SK-N-SH (cell line): Measurements from ENCODE around the gene SLC38A2. TPM values are rescaled to one million over a fixed set of nuclear protein-coding genes. Genes with fewer than 3 reads are reported as not detected.

Experiments
- CTCF ChIA-PET: fragments of 300-600, 350-600 bp; formaldehyde crosslinking; extraction: SDS; loops from one replicate; lab custom pipeline; 2021; lab: Yijun Ruan, JAX
- POLR2A ChIA-PET: fragments of 350-600 bp; sonication (Branson Sonifier 250); formaldehyde crosslinking; extraction: SDS; loops from one replicate; lab custom pipeline; 2020; ENCODE audit warnings: antibody characterized with exemption, inconsistent platforms; lab: Yijun Ruan, JAX
- DNase-seq: peaks from one replicate; pipeline ENCODE4 v3.0.0; 2012
- H2AFZ ChIP-seq: fragments of 200-600 bp; sonication (generic); 2 replicates; pipeline ENCODE4 v1.8.1; 2016; ENCODE audit warnings: antibody characterized with exemption, mild to moderate bottlenecking, low read depth
- H3F3A ChIP-seq: fragments of 200-600 bp; sonication (generic); replicated peaks from 2 replicates; pipeline ENCODE3; 2016; ENCODE audit warnings: antibody characterized with exemption, mild to moderate bottlenecking; ENCODE audit not compliant: insufficient read depth
- H3K27ac ChIP-seq, 2 experiments: fragments of 200-500 bp in 1 of 2; fragments of 200-600 bp in 1 of 2; sonication (Bioruptor generic) in 1 of 2; sonication (generic), shearing (Covaris generic) in 1 of 2; 2 replicates each; pipeline versions ENCODE4 v1.5.1 to v1.6.1; 2014 to 2016; ENCODE audit warnings: low read depth in 2 of 2, inconsistent platforms in 1 of 2, low read length in 1 of 2, mild to moderate bottlenecking in 1 of 2, mixed read lengths in 1 of 2
- H3K27me3 ChIP-seq: fragments of 200-600 bp; sonication (generic), shearing (Covaris generic); 2 replicates; pipeline ENCODE4 v1.6.1; 2016; ENCODE audit warnings: mixed run types; ENCODE audit not compliant: insufficient read depth
- H3K36me3 ChIP-seq, 2 experiments: fragments of 200-500 bp in 1 of 2; fragments of 200-600 bp in 1 of 2; sonication (Bioruptor generic) in 1 of 2; sonication (generic) in 1 of 2; replicated peaks in 1 of 2; 2 replicates each; pipeline versions ENCODE3 to v1.5.1; 2014 to 2016; ENCODE audit warnings: low read length in 1 of 2, mild to moderate bottlenecking in 1 of 2; ENCODE audit not compliant: insufficient read depth in 2 of 2, control insufficient read depth in 1 of 2
- H3K4me1 ChIP-seq, 2 experiments: fragments of 200-500 bp in 1 of 2; fragments of 200-600 bp in 1 of 2; sonication (Bioruptor generic) in 1 of 2; sonication (generic), shearing (Covaris generic) in 1 of 2; 2 replicates each; pipeline versions ENCODE4 v1.5.1 to v1.6.1; 2014 to 2016; ENCODE audit warnings: low read depth in 1 of 2, low read length in 1 of 2, mixed run types in 1 of 2; ENCODE audit not compliant: insufficient read depth in 2 of 2, control insufficient read depth in 1 of 2
- H3K4me2 ChIP-seq: fragments of 200-600 bp; sonication (generic), shearing (Covaris generic); 2 replicates; pipeline ENCODE4 v1.6.1; 2017; ENCODE audit warnings: mixed run types
- H3K4me3 ChIP-seq, 2 experiments: fragments of 200-500 bp in 1 of 2; fragments of 200-600 bp in 1 of 2; sonication (Bioruptor generic) in 1 of 2; sonication (generic), shearing (Covaris generic) in 1 of 2; 2 replicates each; pipeline versions ENCODE4 v1.5.1 to v1.8.1; 2014 to 2016; ENCODE audit warnings: low read depth in 2 of 2, inconsistent platforms in 1 of 2, low read length in 1 of 2, mild to moderate bottlenecking in 1 of 2, mixed read lengths in 1 of 2, moderate library complexity in 1 of 2
- H3K79me2 ChIP-seq: fragments of 200-600 bp; sonication (generic); 2 replicates; pipeline ENCODE4 v1.8.1; 2017; ENCODE audit warnings: mild to moderate bottlenecking; ENCODE audit not compliant: insufficient read depth
- H3K9ac ChIP-seq: fragments of 200-600 bp; sonication (generic); 2 replicates; pipeline ENCODE4 v1.6.1; 2017; ENCODE audit warnings: mixed run types
- H3K9me2 ChIP-seq: fragments of 200-600 bp; sonication (generic); 2 replicates; pipeline ENCODE4 v1.6.1; 2017; ENCODE audit warnings: mixed run types
- H3K9me3 ChIP-seq: fragments of 200-600 bp; sonication (generic); 2 replicates; pipeline ENCODE4 v1.6.1; 2017; ENCODE audit warnings: mixed run types, mild to moderate bottlenecking, moderate library complexity
- H4K20me1 ChIP-seq: fragments of 200-600 bp; sonication (generic); 2 replicates; pipeline ENCODE4 v1.6.1; 2017; ENCODE audit warnings: mild to moderate bottlenecking, mixed run types; ENCODE audit not compliant: insufficient read depth
- GABPA ChIP-seq: IDR thresholded peaks from 2 replicates; pipeline ENCODE4 v1.4.0; 2012; ENCODE audit warnings: low read depth, mild to moderate bottlenecking
- JUND ChIP-seq: IDR thresholded peaks from 2 replicates; pipeline ENCODE4 v1.4.0; 2012
- NRF1 ChIP-seq: IDR thresholded peaks from 2 replicates; pipeline ENCODE4 v1.6.1; 2012; ENCODE audit warnings: low read depth, mild to moderate bottlenecking, low read length
- POLR2AphosphoS5 ChIP-seq: IDR thresholded peaks from 2 replicates; pipeline ENCODE4 v1.6.1; 2012; ENCODE audit warnings: low read depth, low read length
- RAD21 ChIP-seq: IDR thresholded peaks from 2 replicates; pipeline ENCODE4 v1.6.1; 2012; ENCODE audit warnings: mild to moderate bottlenecking, low read length
- SIN3A ChIP-seq: IDR thresholded peaks from 2 replicates; pipeline ENCODE4 v1.6.1; 2012; ENCODE audit warnings: low read depth, mild to moderate bottlenecking, low read length, moderate library complexity, borderline replicate concordance
- SMC3 ChIP-seq: IDR thresholded peaks from 2 replicates; pipeline ENCODE4 v1.6.1; 2012; ENCODE audit warnings: low read depth, low read length, improper control_type of control experiment
- TAF1 ChIP-seq: IDR thresholded peaks from 2 replicates; pipeline ENCODE4 v1.6.1; 2012; ENCODE audit warnings: low read depth, mild to moderate bottlenecking, low read length, moderate library complexity, borderline replicate concordance
- YY1 ChIP-seq: IDR thresholded peaks from 2 replicates; pipeline ENCODE4 v1.4.0; 2012; ENCODE audit warnings: low read depth, mild to moderate bottlenecking
- WGBS: methylation state at CpG from one replicate; pipeline ENCODE4 v1.1.6; 2017; ENCODE audit warnings: low lambda C conversion rate; 5-methylcytosine and 5-hydroxymethylcytosine counted together
- polyA plus RNA-seq, 3 experiments: library from polyadenylated mRNA; depleted of rRNA; stranded (reverse); fragments of >200 nt; gene quantifications; 2 replicates each; pipeline ENCODE4 v1.2.3, GENCODE V29; 2012
- TF ChIP-seq, protein P1 (sequence below): fragments of 150-350 bp; IDR thresholded peaks from 2 replicates; pipeline ENCODE4 v1.6.1; 2016; ENCODE audit warnings: mild to moderate bottlenecking, low read depth, low read length
- TF ChIP-seq, protein P2 (sequence below): fragments of 200-600 bp; sonication (generic); IDR thresholded peaks from 2 replicates; pipeline ENCODE4 v1.6.1; 2017; ENCODE audit warnings: antibody characterized with exemption, mild to moderate bottlenecking, moderate library complexity
- TF ChIP-seq, protein P3 (sequence below): IDR thresholded peaks from 2 replicates; pipeline ENCODE4 v1.4.0; 2012; ENCODE audit warnings: low read depth, borderline replicate concordance
- TF ChIP-seq, protein P4 (sequence below): IDR thresholded peaks from 2 replicates; pipeline ENCODE4 v1.4.0; 2012; ENCODE audit warnings: low read depth, borderline replicate concordance

SLC38A2 gene
- polyA plus RNA-seq, 1 of the 3 experiments (the other 2 are of a cell fraction): 135 TPM

DNA sequence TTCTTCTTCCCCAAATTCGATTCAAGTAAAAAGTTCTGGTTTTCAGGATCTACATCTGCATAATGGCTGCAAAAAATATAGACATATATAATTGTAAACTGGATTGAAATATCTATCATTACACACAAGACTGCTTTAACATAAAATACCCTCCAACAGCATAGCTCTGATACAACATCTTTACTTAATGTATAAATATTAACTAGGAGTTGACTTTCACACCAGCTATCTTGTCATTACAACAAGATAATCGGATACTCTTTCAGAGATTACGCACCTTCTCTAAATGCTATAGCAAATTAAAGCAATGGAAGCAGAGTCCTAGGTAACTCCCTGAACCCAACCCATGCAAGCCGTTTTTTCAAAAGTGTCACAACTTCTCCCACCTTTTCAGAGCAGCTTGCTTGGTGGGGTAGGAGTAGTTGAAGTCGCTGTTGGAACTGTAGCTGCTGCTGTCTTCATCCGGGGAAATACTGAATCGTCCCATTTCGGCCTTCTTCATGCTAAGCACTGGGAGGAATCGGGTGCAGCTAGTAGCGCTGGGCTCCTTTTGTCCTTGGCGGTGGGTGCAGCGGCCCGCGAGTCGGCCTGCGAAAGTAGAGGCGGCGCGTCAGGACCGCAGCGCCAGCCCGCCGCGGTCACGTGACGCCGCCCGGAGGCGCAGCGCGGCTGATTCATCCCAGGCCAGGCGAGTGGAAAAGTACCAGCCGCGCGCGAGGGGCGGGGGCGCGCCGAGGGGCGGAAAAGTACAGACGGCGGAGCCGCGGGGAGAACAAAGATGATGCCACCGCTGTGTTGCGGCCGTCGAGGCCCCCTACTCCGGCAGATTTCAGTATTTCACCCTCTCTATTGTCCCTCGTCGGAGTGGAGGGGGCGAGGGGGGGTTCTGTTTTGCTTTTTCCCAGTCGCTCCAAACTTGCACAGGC lies 1.5 kb downstream of the SLC38A2 start (continued):
- TF ChIP-seq, protein P1, sequence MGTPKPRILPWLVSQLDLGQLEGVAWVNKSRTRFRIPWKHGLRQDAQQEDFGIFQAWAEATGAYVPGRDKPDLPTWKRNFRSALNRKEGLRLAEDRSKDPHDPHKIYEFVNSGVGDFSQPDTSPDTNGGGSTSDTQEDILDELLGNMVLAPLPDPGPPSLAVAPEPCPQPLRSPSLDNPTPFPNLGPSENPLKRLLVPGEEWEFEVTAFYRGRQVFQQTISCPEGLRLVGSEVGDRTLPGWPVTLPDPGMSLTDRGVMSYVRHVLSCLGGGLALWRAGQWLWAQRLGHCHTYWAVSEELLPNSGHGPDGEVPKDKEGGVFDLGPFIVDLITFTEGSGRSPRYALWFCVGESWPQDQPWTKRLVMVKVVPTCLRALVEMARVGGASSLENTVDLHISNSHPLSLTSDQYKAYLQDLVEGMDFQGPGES: no peak
- TF ChIP-seq, protein P2, sequence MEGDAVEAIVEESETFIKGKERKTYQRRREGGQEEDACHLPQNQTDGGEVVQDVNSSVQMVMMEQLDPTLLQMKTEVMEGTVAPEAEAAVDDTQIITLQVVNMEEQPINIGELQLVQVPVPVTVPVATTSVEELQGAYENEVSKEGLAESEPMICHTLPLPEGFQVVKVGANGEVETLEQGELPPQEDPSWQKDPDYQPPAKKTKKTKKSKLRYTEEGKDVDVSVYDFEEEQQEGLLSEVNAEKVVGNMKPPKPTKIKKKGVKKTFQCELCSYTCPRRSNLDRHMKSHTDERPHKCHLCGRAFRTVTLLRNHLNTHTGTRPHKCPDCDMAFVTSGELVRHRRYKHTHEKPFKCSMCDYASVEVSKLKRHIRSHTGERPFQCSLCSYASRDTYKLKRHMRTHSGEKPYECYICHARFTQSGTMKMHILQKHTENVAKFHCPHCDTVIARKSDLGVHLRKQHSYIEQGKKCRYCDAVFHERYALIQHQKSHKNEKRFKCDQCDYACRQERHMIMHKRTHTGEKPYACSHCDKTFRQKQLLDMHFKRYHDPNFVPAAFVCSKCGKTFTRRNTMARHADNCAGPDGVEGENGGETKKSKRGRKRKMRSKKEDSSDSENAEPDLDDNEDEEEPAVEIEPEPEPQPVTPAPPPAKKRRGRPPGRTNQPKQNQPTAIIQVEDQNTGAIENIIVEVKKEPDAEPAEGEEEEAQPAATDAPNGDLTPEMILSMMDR: no peak
- peak; percentile 56 for TF ChIP-seq TAF1
- TF ChIP-seq, protein P3, sequence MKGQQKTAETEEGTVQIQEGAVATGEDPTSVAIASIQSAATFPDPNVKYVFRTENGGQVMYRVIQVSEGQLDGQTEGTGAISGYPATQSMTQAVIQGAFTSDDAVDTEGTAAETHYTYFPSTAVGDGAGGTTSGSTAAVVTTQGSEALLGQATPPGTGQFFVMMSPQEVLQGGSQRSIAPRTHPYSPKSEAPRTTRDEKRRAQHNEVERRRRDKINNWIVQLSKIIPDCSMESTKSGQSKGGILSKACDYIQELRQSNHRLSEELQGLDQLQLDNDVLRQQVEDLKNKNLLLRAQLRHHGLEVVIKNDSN: peak; percentile 97
- no peak; the same call in 1 of the 2 replicates for TF ChIP-seq RAD21
- 0 out of 2 replicates have a peak, but pooled peaks have one; percentile 3 for TF ChIP-seq YY1
- peak; percentile 35 for TF ChIP-seq POLR2AphosphoS5
- no peak for TF ChIP-seq NRF1
- TF ChIP-seq SMC3: no peak
- TF ChIP-seq JUND: 0 out of 2 replicates have a peak, but pooled peaks have one; percentile 37
- TF ChIP-seq SIN3A: peak; percentile 93

DNA sequence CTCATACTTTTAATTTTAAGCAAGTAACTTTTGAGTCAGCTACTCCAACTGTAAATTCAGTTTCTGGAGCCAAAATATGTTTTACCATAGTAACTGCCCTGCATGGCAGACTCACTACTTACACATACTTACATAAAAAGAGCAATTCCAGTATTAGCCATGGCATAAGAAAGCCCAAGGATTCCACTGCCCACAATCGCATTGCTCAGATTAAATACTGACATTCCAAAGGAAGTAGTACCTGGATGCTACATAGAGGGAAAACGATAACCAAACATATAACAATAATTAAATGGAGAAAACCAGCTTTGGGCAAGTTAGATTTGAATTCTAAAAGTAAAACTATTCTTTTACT lies 2.2 kb downstream of the SLC38A2 start:
- H3K9me3 ChIP-seq: no peaks in the 10 kb centered on the region
- peak overlapping the region; percentile 100 for H3K9ac ChIP-seq
- ChIA-PET POLR2A (interaction anchor here (1.4 to 1.8 kb wide), 2 partner anchors 13 to 101 kb away, joined by 4 to 9 read pairs; partner anchors contain the start of gene SLC38A1), CTCF (interaction anchor here (1.3 to 2.2 kb wide), 2 partner anchors 216 to 291 kb away, joined by 4 to 5 read pairs; no protein-coding TSS in a partner anchor)
- DNase-seq: no peak
- 0% methylated on average over 2 of the region's 2 CpGs for WGBS
- no peak overlapping the region for H2AFZ ChIP-seq
- peaks cover 68% of the 10 kb centered on the region for H3F3A ChIP-seq
- TF ChIP-seq POLR2AphosphoS5: no peak
- no peak for TF ChIP-seq GABPA
- no peak for TF ChIP-seq YY1
- TF ChIP-seq SIN3A: no peak
- TF ChIP-seq, protein P4, sequence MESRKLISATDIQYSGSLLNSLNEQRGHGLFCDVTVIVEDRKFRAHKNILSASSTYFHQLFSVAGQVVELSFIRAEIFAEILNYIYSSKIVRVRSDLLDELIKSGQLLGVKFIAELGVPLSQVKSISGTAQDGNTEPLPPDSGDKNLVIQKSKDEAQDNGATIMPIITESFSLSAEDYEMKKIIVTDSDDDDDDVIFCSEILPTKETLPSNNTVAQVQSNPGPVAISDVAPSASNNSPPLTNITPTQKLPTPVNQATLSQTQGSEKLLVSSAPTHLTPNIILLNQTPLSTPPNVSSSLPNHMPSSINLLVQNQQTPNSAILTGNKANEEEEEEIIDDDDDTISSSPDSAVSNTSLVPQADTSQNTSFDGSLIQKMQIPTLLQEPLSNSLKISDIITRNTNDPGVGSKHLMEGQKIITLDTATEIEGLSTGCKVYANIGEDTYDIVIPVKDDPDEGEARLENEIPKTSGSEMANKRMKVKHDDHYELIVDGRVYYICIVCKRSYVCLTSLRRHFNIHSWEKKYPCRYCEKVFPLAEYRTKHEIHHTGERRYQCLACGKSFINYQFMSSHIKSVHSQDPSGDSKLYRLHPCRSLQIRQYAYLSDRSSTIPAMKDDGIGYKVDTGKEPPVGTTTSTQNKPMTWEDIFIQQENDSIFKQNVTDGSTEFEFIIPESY: no peak
- peak overlapping the region in 1 of 2 experiments; percentile 94; a peak in 3 of 4 replicates for H3K27ac ChIP-seq
- peaks cover 58% of the 10 kb centered on the region in 2 experiments for H3K36me3 ChIP-seq
- H3K4me3 ChIP-seq: peak overlapping the region; percentile 70 to 82
- no peaks in the 10 kb centered on the region for H3K27me3 ChIP-seq
- peaks cover 18 to 46% of the 10 kb centered on the region in 2 experiments; a peak in 3 of 4 replicates for H3K4me1 ChIP-seq
- H3K9me2 ChIP-seq: no peaks in the 10 kb centered on the region
- H3K4me2 ChIP-seq: peak overlapping the region; percentile 86
- peaks cover 72% of the 10 kb centered on the region for H3K79me2 ChIP-seq
- peaks cover 71% of the 10 kb centered on the region for H4K20me1 ChIP-seq
